ENCODE results near the gene PLPPR2.
"Not testable (repeated sequence)": the region's sequence is repeated elsewhere in the genome, so short reads cannot be mapped to it uniquely, and the experiment has no call there.

The PLPPR2 gene

DNA sequence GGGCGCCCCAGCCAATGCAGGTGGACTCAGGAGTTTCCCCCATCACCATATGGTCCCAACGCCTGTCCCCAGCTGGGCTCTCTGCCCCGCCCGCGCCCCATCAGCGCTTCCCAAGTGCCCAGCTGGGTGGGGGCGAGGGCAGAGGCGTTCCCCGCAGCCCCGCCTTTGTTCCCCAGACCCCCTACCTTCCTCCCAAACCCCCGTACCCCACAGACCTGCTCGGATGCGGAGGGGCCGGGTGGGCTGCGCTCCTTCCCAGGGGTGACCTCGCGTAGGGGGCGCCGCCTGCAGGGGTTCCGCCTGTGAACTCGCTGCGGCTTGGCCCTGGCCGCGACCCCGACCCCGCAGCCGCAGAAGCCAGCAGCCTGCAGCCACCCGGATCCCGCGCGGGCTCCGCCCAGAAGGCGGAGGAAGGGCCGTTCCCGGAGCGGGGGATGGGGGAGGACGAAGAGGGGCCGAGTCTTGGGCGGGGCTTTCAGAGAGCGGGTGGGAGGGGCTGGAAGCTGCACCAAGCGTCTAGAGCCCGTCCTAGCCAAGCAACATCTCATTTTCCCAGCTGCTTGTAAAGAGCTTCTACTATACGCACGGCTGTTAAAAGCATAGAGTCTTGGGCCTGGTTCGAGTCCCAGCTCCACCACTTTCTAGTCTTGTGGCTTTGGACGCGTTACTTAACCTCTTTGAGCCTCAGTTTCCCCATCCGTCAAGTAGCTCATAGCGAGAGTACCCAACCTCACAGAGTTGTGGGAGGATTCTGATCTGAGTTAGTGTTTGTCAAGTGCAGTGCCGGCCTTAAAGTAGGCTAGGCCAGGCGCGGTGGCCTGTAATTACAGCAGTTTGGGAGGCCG, 15.8 kb upstream of the PLPPR2 start, which contains the start of gene RAB3D:
TSS of gene RAB3D (minus strand) at position 404 of the 845 bp plus-strand sequence. CDS start 2,258 bp downstream, outside the sequence.
- peak in 54 of 56 donors; percentile 17 to 89 (median 78) for DNase-seq

DNA sequence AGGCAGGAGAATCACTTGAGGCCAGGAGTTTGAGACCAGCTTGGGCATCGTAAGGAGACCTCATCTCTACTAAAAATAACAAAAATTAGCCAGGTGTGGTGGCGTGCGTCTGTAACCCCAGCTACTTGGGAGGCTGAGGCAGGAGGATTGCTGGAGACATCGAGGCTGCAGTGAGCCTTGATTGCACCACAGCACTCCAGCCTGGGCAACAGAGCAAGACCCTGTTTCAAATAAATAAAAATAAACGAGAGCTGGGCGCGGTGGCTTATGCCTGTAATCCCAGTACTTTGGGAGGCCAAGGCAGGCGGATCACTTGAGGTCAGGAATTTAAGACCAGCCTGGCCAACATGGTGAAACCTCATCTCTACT, 15.1 kb upstream of the PLPPR2 start:
- not testable (repeated sequence) for DNase-seq

DNA sequence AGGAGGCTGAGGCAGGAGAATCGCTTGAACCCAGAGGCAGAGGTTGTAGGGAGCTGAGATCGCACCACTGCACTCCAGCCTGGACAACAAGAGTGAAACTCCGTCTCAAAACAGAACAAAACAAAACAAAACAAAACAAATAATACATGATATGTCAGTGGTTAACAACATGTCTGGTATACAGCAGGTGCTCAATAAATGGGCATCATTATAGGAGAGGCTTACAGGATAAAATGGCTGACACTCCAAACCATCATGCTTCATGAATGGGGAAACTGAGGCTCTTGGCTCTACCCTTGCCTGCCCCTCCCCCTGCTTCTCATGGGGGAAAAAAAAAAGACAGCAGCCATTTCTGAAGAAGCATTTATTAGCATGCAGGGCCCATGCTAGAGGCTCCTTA, 12.8 kb upstream of the PLPPR2 start:
- DNase-seq = no peak

DNA sequence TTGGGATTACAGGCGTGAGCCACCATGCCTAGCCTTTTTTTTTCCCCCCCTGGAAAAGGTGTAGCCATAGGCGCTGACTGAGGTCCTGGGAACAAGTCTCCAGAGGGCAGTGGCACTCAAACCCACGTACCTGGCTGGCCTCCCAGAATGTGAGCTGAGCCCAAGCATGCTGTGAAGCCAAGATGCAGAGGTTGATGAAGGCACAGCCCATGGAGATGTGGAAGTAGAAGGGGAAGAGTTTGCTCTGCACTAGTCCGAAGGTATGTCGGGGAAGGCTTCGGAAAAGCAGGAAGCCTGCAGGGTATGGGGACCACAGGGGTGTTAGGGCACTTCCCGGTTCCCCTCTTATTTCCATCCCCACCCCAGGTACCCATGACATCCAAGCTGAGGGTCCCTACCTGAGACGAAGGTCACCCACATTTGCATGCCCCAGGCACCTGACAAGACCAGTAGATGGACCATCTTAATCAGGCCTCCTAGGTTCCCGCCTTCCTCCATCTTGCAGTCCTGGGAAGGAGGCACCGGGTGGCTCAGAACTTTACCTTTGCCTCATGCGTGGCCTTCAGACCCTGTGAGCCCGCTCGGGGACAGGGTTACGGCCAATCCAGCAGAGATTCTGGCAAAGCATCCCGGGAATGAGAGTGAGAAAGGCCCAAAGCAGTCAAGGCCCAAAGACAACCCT, 10.0 kb upstream of the PLPPR2 start:
- no peak for DNase-seq

DNA sequence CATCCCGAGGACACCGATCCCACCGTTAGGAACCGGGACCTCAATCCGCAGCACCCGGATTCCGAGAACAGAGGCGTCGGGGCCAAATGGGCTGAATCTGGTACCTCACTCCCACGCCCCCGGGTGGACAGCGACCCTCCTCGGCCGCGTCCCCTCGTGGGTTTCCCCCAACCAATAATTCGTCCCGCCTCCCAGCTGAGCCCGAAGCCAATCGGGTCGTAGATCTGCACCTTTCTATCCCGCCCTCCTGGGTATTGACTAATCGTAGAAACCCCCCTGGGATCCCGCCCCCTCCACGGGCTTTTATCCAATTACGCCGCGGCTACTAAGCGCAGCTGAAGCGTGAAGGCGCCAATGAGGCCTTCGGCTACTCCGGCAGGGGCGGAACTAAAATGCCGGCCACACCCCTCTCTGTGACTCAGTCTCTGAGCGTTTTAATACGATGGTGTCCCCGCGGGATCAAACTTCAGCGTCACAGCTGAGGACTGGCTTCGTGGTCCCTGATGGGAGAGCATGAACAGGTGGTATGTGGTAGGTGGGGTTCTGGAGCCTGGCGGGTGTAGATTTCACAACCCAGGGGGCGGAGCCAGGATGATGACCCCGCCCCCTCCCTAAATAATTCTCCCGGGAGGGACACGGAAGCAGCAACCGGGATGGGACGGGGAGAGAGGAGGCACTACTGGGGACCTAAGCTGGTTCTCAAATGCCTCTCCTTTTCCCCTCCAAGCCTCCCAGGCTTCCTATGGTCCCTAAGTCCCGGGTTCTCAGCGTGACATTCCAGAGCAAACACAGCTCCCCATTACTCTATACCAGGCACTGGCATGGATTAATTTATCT, 8.9 kb upstream of the PLPPR2 start, which contains the start of the genes CCDC159 and TMEM205:
TSS of gene CCDC159 (plus strand) at position 416 of the 837 bp plus-strand sequence. CDS start at position 504, 88 bp downstream.
TSS of gene TMEM205 (minus strand) at position 165 of the 837 bp plus-strand sequence. CDS start 649 bp downstream, outside the sequence.
- peak; percentile 67 to 99 (median 98) for DNase-seq

DNA sequence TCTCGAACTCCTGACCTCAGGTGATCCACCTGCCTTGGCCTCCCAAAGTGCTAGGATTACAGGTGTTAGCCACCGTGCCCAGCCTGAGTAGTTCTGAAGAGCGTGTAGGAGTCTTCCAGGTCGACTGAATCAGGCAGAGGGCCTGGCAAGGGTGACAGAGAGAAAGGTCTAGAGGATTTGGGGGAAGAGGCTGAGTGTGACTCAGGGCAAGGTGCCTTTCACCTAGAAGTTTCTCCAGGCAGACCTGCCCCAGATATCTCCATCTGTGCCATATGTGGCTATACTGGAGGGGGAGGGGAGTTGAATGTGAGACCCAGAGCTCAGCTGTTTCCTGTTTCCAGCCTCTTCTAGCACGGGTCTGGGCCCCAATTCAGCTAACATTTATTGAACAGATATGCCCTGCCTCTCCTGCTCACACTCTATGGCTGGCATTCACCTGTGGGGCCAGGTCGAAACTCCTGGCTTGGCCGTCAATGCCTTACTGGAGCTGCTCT, 7.6 kb upstream of the PLPPR2 start:
- DNase-seq = no peak

DNA sequence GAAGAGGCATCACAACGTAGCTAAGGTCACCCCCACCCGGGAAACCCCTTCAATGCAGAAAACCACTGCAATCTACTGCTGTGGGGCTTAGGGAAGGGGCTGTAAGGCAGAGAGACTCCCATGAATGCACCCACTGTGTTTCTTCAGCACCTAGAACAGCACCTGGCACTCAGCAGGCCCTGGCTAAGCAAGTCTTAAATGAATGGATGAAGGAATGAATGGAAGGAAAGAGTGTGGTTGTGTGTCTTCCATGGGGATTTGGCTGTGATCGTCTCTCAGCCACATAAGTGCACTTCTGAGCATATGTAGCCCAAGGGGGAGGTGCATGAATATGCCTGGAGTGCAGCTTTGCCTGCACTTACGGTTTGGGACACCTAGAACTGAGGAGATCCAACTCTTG, 6.1 kb upstream of the PLPPR2 start:
- no peak for DNase-seq

DNA sequence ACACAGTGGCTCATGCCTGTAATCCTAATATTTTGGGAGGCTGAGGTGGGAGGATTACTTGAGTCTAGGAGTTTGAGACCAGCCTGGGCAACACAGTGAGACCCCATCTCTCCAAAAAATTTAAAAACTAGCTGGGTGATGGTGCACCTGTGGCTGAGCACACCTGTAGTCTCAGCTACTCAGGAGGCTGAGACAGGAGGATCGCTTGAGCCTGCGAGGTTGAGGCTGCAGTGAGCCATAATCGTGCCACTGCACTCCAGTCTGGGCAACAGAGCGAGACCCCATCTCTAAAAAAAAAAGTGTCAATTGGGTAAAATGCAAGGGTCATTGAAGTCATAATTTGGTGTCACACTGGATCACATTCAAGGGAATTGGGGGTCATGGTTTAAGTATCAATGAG, 1.1 kb upstream of the PLPPR2 start:
- DNase-seq = not testable (repeated sequence)

DNA sequence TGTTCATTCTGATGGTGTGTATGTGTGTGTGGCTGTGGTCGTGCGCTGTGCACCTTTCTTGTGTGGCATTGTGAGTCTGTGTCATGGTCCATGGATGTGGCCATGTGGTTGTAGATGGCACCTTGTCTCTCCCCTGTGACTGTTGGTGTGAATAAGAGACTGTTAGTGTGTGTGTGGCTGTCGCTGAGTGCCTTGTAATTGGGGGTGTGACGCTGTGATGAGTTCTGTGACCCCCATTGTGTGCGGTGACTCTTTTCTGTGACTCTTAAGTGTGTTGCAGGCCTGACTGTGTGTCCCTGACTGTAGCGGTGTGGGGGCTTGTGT, 804 bp downstream of the PLPPR2 start:
- no peak for DNase-seq

DNA sequence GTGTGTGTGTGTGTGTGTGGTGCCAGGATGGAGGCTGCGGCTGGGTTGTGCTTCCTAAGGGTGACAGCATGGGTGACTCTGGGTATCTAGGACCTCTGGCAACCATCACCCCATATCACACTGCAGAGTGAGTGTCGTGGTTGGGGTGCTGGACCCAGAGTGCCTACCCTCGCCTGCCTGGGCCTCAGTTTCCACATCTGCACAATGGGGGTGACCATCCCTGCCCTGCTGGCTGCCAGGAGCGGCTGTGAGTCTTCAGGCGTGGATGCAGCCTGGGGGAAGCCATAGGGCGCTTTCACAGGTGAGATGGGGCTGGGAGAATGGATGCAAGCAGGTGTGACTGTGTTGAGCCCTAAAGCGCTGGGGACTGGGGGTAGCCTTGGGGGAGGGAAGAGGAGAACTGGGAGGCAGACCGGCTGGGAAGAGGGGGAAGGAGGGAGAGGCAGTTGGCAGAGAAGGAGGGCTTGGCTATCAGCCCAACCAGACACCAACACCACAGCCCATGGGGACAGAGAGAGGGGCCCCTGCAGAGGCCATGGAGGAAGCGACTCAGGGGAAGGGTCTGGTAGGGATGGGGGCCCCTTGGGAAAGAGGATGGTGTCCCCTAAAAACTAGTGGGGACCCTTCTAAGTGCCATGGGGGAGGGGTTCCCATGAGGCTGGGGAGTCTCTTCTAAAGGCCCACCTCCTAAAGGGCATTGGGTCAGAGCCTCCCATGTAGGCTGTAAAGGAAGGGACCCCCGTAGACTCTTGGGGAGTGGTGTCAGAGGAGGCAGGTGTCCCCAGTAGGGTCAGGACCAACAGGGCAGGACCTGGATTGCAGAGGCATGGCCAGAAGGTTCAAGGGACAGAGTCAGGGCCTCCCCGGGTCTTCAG, 1.7 kb downstream of the PLPPR2 start:
- no peak for DNase-seq

DNA sequence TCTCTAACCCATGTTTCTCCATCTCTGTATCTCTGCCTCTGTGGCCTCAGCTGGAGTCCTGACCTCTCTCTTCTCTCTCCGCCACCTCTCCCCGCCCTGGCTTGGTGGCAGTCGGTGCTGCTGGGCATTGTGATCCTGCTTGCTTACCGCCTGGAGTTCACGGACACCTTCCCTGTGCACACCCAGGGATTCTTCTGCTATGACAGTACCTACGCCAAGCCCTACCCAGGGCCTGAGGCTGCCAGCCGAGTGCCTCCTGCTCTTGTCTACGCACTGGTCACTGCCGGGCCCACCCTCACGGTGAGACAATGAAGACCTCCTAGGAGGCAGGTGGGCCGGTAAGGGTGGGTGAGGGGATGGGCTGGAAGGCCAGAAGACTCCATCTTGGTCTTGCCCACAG, 4.2 kb downstream of the PLPPR2 start:
- DNase-seq = no peak

DNA sequence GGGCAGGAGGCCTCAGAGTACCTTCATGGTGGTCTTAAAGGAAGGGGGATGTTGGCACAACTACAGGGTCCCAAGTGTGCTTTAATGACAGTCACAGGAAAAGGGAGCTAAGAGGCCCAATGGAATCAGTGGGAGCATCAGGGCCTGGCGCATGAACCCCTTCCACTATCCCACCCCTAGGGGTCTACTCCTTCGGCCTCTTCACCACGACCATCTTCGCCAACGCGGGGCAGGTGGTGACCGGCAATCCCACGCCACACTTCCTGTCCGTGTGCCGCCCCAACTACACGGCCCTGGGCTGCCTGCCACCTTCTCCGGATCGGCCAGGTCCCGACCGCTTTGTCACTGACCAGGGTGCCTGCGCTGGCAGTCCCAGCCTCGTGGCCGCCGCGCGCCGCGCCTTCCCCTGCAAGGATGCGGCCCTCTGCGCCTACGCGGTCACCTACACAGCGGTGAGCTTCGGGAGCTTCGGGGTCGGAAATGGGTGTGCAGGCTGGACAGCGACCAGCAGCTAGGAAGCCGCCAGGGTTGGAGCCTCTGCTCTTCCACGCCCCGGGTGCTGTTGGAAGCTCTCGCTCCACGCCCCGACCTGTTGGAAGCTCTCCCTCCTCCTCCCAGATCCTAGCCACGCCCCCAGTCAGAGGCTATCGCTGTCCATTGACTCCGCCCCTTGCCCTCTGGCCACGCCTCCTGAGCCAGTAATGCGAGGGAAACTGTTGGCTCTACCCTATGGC, 6.0 kb downstream of the PLPPR2 start:
- peak in 2 of 56 donors; percentile 31 to 38 for DNase-seq

DNA sequence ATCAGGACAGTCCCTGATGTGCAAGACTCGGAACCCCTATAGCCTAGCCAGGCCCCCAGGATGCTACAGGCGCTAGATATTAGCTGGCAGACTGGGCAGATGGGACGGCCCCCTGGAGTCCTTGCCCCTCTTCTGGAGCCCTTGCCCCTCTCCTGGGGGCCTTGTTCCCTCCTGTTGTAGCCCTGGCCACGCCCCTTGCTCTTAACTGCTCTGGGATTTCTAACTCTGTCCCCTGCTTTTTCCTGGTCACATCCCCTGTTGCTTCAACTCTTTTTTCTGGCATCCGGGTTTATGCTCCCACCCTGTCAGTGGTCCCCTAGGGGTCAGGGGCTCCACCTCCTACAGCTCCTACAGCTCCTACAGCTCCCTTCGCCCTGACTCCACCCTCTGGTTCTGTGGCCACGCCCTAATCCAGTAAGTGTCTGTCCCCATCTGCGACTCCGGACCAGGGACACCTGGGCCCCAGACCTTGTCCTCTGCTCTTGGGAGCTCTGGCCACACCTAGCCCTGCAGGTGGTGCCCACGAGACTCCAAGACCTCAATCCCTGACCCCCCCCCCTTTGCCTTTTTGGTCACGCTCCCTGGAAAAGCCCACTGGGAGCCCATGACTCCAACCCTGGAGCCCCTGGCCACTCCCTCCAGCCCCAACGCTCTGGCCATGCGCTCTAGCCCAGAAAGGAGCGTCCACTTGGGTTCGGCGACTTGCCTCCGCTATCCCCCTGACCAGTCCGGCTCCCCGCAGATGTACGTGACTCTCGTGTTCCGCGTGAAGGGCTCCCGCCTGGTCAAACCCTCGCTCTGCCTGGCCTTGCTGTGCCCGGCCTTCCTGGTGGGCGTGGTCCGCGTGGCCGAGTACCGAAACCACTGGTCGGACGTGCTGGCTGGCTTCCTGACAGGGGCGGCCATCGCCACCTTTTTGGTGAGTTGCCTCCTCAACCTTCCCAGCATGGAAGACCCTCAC, 6.8 kb downstream of the PLPPR2 start:
- no peak for DNase-seq

DNA sequence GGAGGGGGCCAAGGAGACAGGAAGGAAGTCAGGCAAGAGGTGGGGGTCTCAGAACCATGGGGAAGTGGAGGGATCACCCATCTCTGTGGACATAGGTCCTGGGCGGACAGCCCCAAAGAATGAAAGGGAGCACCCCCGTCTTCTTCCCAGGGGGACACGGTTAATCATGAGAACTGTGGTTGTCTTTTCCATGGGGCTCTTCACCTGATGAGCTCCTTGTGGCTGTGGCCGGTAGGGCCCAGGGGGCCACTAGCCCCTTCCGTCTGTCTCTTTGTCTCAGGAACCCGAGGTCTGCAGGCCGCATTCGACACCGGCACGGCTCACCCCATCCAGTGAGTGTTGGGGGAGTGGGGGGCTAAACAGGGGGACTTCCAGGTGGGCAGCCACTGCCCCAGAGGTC, 8.6 kb downstream of the PLPPR2 start:
- no peak for DNase-seq

DNA sequence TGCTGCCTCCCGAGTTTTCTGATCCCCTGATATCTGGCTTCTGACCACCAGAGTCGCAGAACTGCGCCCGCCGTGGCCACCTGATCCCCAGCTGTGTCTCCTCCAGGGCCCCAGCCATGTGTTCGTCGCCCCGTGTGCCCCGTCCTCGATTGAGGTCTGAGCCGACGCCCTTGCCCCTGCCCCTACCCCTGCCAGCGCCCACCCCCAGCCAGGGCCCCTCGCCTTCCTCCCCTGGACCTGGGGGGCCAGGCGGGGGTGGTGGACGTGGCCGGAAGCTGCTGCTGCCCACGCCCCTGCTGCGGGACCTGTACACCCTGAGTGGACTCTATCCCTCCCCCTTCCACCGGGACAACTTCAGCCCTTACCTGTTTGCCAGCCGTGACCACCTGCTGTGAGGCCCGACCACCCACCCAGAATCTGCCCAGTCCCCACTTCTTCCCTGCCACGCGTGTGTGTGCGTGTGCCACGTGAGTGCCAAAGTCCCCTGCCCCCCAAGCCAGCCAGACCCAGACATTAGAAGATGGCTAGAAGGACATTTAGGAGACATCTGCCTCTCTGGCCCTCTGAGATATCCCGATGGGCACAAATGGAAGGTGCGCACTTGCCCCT, 9.2 kb downstream of the PLPPR2 start:
- DNase-seq = no peak

DNA sequence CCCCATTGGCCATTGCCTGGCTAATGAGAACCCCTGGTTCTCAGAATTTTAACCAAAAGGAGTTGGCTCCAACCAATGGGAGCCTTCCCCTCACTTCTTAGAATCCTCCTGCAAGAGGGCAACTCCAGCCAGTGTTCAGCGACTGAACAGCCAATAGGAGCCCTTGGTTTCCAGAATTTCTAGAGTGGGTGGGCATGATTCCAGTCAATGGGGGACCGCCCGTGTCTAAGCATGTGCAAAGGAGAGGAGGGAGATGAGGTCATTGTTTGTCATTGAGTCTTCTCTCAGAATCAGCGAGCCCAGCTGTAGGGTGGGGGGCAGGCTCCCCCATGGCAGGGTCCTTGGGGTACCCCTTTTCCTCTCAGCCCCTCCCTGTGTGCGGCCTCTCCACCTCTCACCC, 9.7 kb downstream of the PLPPR2 start:
- DNase-seq = peak in 32 of 56 donors; percentile 3 to 68 (median 34)

DNA sequence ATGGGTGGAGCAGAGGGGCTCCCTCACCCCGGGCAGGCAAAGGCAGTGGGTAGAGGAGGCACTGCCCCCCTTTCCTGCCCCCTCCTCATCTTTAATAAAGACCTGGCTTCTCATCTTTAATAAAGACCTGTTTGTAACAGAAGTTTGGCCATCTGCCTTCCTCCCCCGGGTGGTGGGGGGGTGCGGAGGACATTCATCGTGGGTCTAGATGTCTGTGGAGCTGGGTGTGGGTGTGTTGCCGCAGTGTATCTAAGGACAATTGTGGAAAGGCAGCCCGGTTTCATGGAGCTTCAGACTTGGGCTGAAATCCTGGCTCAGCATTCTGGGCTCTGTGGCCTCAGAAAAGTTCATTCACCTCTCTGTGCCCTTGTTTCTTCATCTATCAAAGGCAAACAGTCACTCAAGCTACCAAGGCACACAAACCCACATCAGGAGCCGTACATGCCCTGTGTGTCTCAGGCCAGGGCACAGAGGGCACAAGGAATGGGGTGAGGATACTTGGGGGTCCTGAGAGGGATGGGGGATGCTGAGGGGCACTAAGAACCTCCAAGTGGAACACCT, 10.4 kb downstream of the PLPPR2 start:
- peak in 22 of 56 donors; percentile 11 to 53 (median 26) for DNase-seq

DNA sequence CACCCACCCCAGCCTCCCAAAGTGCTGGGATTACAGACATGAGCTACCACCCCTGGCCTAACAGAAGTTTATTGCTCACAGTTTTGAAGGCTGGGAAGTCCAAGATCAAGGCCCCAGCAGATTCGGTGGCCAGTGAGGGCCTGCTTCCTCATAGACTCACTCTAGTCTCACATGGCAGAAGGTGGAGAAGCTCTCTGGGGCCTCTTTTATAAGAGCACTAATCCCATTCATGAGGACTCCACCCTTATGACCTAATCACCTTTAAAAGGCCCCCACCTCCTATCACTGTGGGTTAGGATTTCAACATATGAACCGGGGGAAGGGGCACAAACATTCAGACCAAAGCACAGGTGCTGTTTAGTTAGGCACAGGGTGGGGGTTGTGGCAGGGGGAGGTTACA, 12.3 kb downstream of the PLPPR2 start:
- no peak for DNase-seq
